GM12878 (cell line): ENCODE data around the gene CATSPERZ. TPM values are rescaled to one million over a fixed set of nuclear protein-coding genes. Genes with fewer than 3 reads are reported as not detected.

ENCODE experiments used
- JUND ChIP-seq: IDR thresholded peaks from 2 replicates; pipeline ENCODE4 v1.6.1; 2012; ENCODE audit warnings: low read depth, mild to moderate bottlenecking, low read length, improper control_type of control experiment, moderate library complexity
- MTA2 ChIP-seq: fragments of 450-650 bp; IDR thresholded peaks from 2 replicates; pipeline ENCODE4 v1.6.1; 2016; ENCODE audit warnings: low read depth, mild to moderate bottlenecking, moderate library complexity
- NFIC ChIP-seq: IDR thresholded peaks from 2 replicates; pipeline ENCODE4 v1.6.1; 2012; ENCODE audit warnings: low read depth, mild to moderate bottlenecking, inconsistent platforms, low read length, moderate library complexity
- NR2F1 ChIP-seq: fragments of 450-650 bp; conservative IDR thresholded peaks from 2 replicates; pipeline ENCODE4 v1.6.1; 2017; ENCODE audit warnings: mild to moderate bottlenecking
- PAX8 ChIP-seq: fragments of 450-650 bp; IDR thresholded peaks from 2 replicates; pipeline ENCODE4 v1.6.1; 2017; ENCODE audit warnings: mild to moderate bottlenecking, moderate library complexity
- POLR2A ChIP-seq: IDR thresholded peaks from 2 replicates; pipeline ENCODE4 v1.6.1; 2011; ENCODE audit warnings: low read depth, mild to moderate bottlenecking, low read length
- RB1 ChIP-seq: fragments of 450-650 bp; formaldehyde crosslinking; IDR thresholded peaks from 2 replicates; pipeline ENCODE4 v1.6.1; 2017; ENCODE audit warnings: mild to moderate bottlenecking, borderline replicate concordance
- RCOR1 ChIP-seq: conservative IDR thresholded peaks from 2 replicates; pipeline ENCODE4 v1.6.1; 2012; ENCODE audit warnings: low read depth, low read length, improper control_type of control experiment
- RFX5 ChIP-seq: IDR thresholded peaks from 2 replicates; pipeline ENCODE4 v1.6.1; 2011; ENCODE audit warnings: low read depth, low read length, improper control_type of control experiment
- STAT1 ChIP-seq: fragments of 450-650 bp; conservative IDR thresholded peaks from 2 replicates; pipeline ENCODE4 v1.6.1; 2014; ENCODE audit warnings: antibody characterized with exemption, mild to moderate bottlenecking
- TCF3 ChIP-seq: IDR thresholded peaks from 2 replicates; pipeline ENCODE4 v1.6.1; 2012; ENCODE audit warnings: low read depth, mild to moderate bottlenecking, low read length, borderline replicate concordance; ENCODE audit not compliant: insufficient read depth
- ZBTB33 ChIP-seq: fragments of 450-650 bp; IDR thresholded peaks from 2 replicates; pipeline ENCODE4 v1.6.1; 2017; ENCODE audit warnings: mild to moderate bottlenecking
- ZBTB4 ChIP-seq: fragments of 450-650 bp; formaldehyde crosslinking; IDR thresholded peaks from 2 replicates; pipeline ENCODE4 v1.4.0; 2022; ENCODE audit warnings: mild to moderate bottlenecking, moderate library complexity
- ZNF274 ChIP-seq: IDR thresholded peaks from one replicate; pipeline ENCODE4 v1.8.0; 2011; ENCODE audit not compliant: insufficient read length, insufficient read depth
- polyA plus RNA-seq, 11 experiments: library from polyadenylated mRNA; depleted of rRNA in 4 of 11; unstranded in 6 of 11; stranded (reverse) in 5 of 11; fragments of >200 nt; fragmentation: Nextera tagmentation in 4 of 11; fragmentation: Illumina TruSeq in 1 of 11; extraction: Ambion mirVana in 4 of 11; extraction: Trizol in 1 of 11; gene quantifications; 1 replicate in 1 of 11; 2 replicates in 10 of 11; pipeline versions ENCODE4 v1.2.1 to v1.2.3, GENCODE V29; 2011 to 2016; ENCODE audit warnings: inconsistent platforms in 2 of 11, missing spikeins in 2 of 11, low read depth in 1 of 11
- total RNA-seq, 4 experiments: library from RNA; depleted of rRNA in 3 of 4; stranded (reverse); fragments of >200 nt in 3 of 4; fragmentation: Illumina TruSeq in 1 of 4; extraction: Trizol in 1 of 4; gene quantifications; 2 replicates each; pipeline versions ENCODE4 v1.2.1 to v1.2.3, GENCODE V29; 2013 to 2021
- TF ChIP-seq, protein P1 (sequence below): fragments of 450-650 bp; IDR thresholded peaks from 2 replicates; pipeline ENCODE4 v1.6.1; 2017; ENCODE audit warnings: mild to moderate bottlenecking, moderate library complexity
- TF ChIP-seq, protein P2 (sequence below): IDR thresholded peaks from 2 replicates; pipeline ENCODE4 v1.6.1; 2012; ENCODE audit warnings: improper control_type of control experiment, low read depth, low read length; ENCODE audit not compliant: insufficient replicate concordance

The CATSPERZ gene
- total and polyA plus RNA-seq, 10 of the 15 experiments (the other 5 are each of a cell fraction or from before 2014, with no cell fraction given), result 0.12 to 0.31 TPM; not detected in 8

- TF ChIP-seq, protein P1, sequence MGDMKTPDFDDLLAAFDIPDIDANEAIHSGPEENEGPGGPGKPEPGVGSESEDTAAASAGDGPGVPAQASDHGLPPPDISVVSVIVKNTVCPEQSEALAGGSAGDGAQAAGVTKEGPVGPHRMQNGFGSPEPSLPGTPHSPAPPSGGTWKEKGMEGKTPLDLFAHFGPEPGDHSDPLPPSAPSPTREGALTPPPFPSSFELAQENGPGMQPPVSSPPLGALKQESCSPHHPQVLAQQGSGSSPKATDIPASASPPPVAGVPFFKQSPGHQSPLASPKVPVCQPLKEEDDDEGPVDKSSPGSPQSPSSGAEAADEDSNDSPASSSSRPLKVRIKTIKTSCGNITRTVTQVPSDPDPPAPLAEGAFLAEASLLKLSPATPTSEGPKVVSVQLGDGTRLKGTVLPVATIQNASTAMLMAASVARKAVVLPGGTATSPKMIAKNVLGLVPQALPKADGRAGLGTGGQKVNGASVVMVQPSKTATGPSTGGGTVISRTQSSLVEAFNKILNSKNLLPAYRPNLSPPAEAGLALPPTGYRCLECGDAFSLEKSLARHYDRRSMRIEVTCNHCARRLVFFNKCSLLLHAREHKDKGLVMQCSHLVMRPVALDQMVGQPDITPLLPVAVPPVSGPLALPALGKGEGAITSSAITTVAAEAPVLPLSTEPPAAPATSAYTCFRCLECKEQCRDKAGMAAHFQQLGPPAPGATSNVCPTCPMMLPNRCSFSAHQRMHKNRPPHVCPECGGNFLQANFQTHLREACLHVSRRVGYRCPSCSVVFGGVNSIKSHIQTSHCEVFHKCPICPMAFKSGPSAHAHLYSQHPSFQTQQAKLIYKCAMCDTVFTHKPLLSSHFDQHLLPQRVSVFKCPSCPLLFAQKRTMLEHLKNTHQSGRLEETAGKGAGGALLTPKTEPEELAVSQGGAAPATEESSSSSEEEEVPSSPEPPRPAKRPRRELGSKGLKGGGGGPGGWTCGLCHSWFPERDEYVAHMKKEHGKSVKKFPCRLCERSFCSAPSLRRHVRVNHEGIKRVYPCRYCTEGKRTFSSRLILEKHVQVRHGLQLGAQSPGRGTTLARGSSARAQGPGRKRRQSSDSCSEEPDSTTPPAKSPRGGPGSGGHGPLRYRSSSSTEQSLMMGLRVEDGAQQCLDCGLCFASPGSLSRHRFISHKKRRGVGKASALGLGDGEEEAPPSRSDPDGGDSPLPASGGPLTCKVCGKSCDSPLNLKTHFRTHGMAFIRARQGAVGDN, result no peak
- TF ChIP-seq ZBTB33 (no peak), STAT1 (no peak), TCF3 (0 out of 2 replicates have a peak, but pooled peaks have one; percentile 23), ZBTB4 (no peak), RCOR1 (no peak), MTA2 (no peak), RB1 (no peak), RFX5 (no peak), POLR2A (peak; percentile 74), PAX8 (no peak), NFIC (no peak), JUND (no peak), NR2F1 (no peak), ZNF274 (no peak)
- TF ChIP-seq, protein P2, sequence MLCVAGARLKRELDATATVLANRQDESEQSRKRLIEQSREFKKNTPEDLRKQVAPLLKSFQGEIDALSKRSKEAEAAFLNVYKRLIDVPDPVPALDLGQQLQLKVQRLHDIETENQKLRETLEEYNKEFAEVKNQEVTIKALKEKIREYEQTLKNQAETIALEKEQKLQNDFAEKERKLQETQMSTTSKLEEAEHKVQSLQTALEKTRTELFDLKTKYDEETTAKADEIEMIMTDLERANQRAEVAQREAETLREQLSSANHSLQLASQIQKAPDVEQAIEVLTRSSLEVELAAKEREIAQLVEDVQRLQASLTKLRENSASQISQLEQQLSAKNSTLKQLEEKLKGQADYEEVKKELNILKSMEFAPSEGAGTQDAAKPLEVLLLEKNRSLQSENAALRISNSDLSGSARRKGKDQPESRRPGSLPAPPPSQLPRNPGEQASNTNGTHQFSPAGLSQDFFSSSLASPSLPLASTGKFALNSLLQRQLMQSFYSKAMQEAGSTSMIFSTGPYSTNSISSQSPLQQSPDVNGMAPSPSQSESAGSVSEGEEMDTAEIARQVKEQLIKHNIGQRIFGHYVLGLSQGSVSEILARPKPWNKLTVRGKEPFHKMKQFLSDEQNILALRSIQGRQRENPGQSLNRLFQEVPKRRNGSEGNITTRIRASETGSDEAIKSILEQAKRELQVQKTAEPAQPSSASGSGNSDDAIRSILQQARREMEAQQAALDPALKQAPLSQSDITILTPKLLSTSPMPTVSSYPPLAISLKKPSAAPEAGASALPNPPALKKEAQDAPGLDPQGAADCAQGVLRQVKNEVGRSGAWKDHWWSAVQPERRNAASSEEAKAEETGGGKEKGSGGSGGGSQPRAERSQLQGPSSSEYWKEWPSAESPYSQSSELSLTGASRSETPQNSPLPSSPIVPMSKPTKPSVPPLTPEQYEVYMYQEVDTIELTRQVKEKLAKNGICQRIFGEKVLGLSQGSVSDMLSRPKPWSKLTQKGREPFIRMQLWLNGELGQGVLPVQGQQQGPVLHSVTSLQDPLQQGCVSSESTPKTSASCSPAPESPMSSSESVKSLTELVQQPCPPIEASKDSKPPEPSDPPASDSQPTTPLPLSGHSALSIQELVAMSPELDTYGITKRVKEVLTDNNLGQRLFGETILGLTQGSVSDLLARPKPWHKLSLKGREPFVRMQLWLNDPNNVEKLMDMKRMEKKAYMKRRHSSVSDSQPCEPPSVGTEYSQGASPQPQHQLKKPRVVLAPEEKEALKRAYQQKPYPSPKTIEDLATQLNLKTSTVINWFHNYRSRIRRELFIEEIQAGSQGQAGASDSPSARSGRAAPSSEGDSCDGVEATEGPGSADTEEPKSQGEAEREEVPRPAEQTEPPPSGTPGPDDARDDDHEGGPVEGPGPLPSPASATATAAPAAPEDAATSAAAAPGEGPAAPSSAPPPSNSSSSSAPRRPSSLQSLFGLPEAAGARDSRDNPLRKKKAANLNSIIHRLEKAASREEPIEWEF, result no peak
Observed at GRCh38 chr11:64305075-64305690, 5.0 kb downstream of the CATSPERZ start, which contains the start of gene ESRRA (continued).
